CMK (cell line): ENCODE results near the gene OR5H1.
"Not testable (repeated sequence)": the region's sequence is repeated elsewhere in the genome, so short reads cannot be mapped to it uniquely, and the experiment has no call there.

ENCODE experiments used
- DNase-seq: peaks from one replicate; pipeline ENCODE4 v3.0.0-alpha.2; 2010; ENCODE audit warnings: low read depth

The OR5H1 gene

DNA sequence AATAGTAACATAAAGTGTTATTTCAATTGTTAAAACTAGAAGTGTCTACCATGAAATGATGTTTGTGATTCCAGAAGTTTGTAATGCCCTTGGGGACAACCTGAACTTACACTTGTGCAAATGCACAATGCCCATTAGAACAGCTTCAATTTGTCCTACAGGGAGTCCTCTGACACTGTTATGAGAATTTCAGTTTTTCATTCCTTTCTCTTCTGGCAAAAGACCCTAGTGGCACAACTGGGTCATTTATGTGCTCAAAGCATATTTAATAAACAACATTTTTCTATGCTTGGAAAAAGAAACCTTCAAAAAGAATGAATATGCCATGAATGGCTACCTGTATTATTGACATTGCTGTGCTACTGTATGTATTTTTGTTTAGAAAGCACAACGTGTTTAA is at the start of gene OR5H1:
Gene OR5H1, plus strand, starts transcription at position 301 of the 400 bp plus-strand sequence. CDS start 1,977 bp downstream, outside the sequence.
- DNase-seq, result no peak

DNA sequence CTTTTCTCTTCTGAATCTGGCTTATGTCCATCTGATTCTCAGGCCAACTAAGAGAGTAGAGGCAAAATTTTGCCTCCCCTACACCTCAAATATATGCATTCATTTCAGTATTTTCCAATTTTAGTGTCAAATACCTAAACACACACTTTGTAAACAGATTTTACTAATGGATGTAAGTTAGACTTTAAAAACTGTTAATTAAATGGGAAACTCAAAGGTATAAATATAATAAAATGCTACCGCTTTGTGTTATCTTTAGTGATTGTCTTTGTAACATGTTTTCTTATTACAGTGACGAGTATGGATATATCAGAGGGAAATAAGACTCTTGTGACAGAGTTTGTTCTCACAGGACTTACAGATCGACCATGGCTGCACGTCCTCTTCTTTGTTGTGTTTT is 43.6 kb upstream of the OR5H1 start, which contains the start of gene OR5AC2:
Gene OR5AC2, plus strand, starts transcription at position 301 of the 400 bp plus-strand sequence. Its CDS starts 0 bp downstream, at position 301.
- no peak for DNase-seq

DNA sequence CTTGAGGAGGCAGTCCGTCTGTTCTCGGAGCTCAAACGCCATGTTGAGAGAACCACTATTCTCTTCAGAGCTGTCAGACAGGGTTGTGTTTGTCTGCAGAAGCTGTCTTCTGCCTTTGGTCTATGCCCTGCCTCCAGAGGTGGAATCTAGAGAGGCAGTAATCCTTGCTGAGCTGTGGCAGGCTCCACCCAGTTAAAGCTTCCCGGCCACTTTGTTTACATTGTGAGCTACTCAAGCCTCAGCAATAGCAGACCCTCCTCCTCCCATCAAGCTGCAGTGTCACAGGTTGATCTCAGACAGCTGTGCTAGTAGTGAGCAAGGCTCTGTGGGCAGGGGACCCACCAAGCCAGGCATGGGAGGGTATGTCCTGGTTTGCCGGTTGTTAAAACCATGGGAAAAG is 34.6 kb upstream of the OR5H1 start:
- no peak for DNase-seq

- DNase-seq, result no peak
Measured at GRCh38 chr3:98099848-98100247, 30.7 kb upstream of the OR5H1 start.

GRCh38 chr3:98108162-98108561 is 22.4 kb upstream of the OR5H1 start:
- DNase-seq, result no peak

DNA sequence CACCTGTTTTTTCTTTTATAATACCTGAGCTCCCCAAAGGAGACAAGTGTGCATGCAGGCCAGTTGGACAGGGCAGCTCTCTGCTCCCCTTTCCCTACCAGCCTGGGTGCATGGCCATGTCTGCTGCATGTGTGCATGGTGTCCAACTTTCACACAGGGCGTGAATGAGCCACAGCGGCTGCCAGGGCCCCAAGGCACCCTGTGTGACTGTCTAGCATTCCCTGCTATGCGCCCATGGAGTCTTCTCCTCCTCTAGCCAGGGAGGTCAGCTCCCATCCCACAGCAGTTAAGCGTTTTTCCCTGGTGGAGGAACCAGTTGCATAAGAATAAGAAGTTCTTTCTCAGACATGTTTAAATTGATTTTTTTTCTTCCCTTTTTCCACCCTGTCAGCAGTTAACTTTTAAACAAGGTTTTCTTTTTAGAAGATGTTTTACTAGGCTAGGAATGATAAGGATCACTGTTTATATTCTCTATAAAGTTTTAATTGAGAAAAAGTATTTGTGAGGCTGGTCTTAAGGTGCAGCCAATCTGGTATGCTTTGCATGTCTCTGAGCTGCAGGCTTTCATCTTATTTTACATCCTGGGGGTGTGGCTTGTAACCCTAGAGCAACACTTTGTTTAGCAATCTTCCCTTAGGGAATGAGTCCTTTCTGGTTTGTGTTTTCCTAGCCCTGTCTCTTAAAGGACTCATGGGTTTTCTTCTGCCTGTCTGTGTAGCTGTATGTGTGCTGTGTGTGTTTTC is 20.5 kb upstream of the OR5H1 start:
- DNase-seq, result no peak

- no peak for DNase-seq
Measured at GRCh38 chr3:98110550-98110908, 20.0 kb upstream of the OR5H1 start.

GRCh38 chr3:98114264-98114663 is 16.3 kb upstream of the OR5H1 start:
- DNase-seq, result no peak

GRCh38 chr3:98115717-98116116 is 14.8 kb upstream of the OR5H1 start:
- DNase-seq, result no peak

- DNase-seq, result no peak
Measured at GRCh38 chr3:98136631-98137030, 6.1 kb downstream of the OR5H1 start.

DNA sequence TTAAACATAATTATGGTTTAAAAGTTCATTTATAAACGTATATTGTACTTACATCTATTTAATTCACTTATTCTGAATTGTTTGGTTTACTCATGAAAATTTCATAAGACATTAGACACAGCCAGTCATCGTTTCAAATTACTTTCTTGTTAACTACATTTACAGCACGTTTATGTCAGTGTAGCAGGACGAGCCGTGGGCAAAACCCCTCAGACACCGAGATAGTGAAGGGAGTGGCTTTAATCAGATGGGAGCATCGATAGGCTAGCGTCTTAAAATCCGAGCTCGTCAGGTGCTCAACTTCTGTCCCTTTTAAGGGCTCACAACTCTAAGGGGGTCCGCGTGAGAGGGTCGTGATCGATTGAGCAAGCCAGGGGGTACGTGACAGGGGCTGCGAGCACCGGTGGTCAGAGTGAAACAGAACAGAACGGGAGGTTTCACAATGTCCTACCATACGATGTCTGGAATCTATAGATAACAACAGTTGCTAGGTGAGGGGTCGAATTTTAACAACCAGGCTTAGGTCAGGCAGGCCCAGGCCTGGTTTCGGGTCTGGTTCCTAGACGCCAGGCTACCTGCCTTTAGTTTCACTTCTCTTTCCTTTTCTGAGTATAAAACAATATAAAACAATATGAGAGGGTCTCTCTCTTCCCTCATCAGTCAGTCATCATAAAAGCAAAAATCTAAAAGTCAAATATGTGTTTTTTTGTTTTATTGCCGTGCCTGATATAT is 7.5 kb downstream of the OR5H1 start:
- not testable (repeated sequence) for DNase-seq

DNA sequence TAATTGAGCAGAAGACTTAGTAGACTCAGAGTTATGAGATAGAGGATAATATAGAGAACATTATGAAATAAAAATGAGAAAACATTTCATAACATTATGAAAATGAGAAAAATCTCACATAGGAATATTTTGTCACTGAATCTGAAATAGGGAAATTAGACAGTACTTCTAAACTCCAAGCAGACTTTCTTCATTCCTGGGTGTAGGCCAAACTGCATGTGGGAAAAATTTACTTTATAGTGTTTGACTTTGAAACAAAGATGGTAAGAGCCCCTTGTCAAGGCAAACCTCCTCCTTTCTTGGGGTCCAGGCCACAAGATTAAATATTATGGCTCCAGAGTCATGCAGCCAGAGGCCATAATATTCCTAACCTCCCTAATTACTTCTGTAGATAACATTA is 10.0 kb downstream of the OR5H1 start:
- no peak for DNase-seq

DNA sequence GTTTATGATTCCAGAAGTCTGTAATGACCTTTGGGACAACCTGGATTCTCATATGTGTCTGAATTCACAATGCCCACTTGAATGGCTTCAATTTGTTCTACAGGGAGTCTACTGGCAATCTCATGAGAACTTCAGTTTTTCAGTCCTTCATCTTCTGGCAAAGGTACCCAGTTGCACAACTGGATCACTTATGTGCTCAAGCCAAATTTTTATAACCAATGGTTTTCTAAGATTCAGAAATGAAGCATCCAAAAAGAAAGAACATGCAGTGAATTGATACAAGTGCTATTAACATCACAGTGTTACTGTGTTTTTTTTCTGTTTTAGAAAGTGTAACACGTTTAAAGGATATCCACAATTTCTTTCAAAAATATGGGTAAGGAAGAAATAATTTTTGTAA is 16.7 kb downstream of the OR5H1 start, which contains the start of gene OR5H14:
Gene OR5H14, plus strand, starts transcription at position 301 of the 400 bp plus-strand sequence. CDS start 1,907 bp downstream, outside the sequence.
- no peak for DNase-seq

DNA sequence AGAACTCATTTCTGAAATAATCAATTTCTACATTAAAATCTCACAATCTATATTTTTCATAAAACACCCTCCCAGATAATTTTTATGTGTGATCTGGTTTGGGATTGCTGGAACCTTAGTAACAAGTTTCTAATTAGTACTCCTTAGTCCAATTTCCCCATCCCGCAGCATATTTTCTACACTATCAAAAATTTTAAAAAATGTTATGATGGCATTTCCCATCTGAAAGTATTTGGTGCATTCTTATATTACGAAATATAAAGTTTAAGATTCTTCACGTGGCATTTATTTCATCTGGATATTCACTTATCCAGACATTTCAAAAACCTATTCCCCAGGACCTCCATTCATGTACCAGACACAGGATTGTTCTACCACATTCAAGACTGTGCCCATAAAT is 18.2 kb downstream of the OR5H1 start:
- DNase-seq, result no peak

DNA sequence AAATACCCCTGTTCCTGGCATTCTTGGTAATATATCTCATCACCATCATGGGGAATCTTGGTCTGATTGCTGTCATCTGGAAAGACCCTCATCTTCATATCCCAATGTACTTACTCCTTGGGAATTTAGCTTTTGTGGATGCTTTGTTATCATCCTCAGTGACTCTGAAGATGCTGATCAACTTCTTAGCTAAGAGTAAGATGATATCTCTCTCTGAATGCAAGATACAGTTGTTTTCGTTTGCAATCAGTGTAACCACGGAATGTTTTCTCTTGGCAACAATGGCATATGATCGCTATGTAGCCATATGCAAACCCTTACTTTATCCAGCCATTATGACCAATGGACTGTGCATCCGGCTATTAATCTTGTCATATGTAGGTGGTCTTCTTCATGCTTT is 18.9 kb downstream of the OR5H1 start:
- DNase-seq, result not testable (repeated sequence)

GRCh38 chr3:98151241-98151640 is 20.7 kb downstream of the OR5H1 start:
- DNase-seq, result no peak

DNA sequence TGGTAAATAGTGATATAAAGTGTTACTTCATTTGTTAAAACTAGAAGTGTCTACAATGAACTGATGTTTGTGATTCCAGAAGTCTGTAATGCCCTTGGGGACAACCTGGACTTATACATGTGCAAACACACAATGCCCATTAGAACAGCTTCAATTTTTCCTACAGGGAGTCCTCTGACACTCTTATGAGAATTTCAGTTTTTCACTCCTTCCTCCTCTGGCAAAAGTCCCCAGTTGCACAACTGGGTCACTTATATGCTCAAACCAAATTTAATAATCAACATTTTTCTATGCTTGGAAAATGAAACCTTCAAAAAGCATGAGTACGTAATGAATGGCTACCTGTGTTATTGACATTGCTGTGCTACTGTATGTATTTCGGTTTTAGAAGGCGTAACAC is 35.9 kb downstream of the OR5H1 start, which contains the start of gene OR5H15:
Gene OR5H15, plus strand, starts transcription at position 301 of the 400 bp plus-strand sequence. CDS start 2,004 bp downstream, outside the sequence.
- no peak for DNase-seq

DNA sequence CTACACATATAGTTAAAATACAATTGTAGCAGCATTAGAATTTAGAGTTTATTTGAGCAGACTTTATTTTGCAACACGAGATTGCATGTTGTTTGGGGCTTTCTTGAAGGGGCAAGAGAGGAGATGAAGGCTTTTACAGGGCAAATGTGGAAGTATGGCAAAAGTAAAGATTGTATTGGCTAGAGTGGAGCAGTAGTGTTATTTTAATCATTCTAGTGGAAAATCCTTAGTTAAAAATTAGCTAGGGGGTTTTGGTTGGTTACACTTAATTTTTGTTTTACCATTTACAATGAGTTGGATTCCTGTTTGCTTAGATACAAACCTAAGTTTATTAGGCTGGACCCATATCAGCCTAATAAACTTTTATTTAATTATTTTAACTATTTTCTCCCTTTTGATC is 40.5 kb downstream of the OR5H1 start:
- DNase-seq, result no peak

DNA sequence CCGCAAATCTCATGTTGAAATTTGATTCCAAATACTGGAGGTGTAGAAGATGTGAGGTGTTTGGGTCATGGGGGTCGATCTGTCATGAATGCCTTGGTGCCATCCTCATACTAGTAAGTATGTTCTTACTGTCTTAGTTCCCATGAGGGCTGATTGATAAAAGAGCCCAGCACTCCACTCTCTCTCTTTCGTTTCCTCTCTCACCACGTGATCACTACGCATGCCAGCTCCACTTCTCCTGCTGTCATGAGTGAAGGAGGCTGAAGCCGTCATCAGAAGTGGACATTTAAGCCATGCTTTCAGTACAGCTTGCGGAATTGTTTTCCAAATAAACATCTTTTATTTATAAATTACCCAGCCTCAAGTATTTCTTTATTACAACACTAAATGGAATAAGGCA is 42.1 kb downstream of the OR5H1 start:
- no peak for DNase-seq

- no peak for DNase-seq
Measured at GRCh38 chr3:98180319-98180890, 49.9 kb downstream of the OR5H1 start.

- DNase-seq, result no peak
Measured at GRCh38 chr3:98182196-98182595, 51.7 kb downstream of the OR5H1 start.

DNA sequence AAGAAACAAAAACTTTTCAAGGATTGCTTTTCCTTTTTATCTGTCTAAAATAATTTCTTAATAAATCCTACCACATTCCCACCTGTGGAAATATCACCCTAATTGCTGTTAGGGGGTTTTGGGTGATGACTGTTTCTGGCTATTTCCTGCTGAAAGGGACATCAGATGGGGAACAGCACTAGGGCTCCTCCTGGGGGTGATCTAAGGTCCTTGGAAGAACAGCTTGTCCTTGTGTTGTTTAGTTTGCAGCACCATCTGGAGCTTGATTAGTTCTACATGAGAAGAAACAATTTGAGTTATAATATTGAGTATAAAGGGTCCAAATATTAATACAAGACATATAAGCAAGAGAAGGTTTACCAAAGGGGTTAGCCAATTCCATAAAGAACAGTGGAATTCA is 54.7 kb downstream of the OR5H1 start:
- no peak for DNase-seq
